AG04450 (cell line): ENCODE results near the gene RSU1. TPM values are rescaled to one million over a fixed set of nuclear protein-coding genes. Genes with fewer than 3 reads are reported as not detected.

Source experiments
- CTCF ChIA-PET: fragments of 300-600, 350-600 bp; formaldehyde crosslinking; extraction: SDS; loops from one replicate; lab custom pipeline; 2022; ENCODE audit warnings: antibody characterized with exemption, inconsistent platforms; lab: Charles Lee
- POLR2A ChIA-PET: fragments of 350-600 bp; formaldehyde crosslinking; extraction: SDS; loops from one replicate; lab custom pipeline; 2021; ENCODE audit warnings: antibody characterized with exemption, inconsistent platforms; lab: Yijun Ruan, JAX
- DNase-seq: peaks from one replicate; pipeline ENCODE4 v3.0.0-alpha.2; 2011; ENCODE audit warnings: low read depth, low spot score
- H3K27ac ChIP-seq: one replicate; pipeline ENCODE4 v1.5.1; 2012; ENCODE audit warnings: low read depth, low read length, control low read depth
- H3K27me3 ChIP-seq: one replicate; pipeline ENCODE4 v1.6.0; 2012; ENCODE audit warnings: low read length; ENCODE audit not compliant: control insufficient read depth, insufficient read depth
- H3K4me3 ChIP-seq: 2 replicates; pipeline ENCODE4 v1.5.1; 2011; ENCODE audit warnings: mild to moderate bottlenecking, low read depth, low read length, control low read depth
- H3K9me3 ChIP-seq: 2 replicates; pipeline ENCODE4 v1.5.1; 2012; ENCODE audit warnings: low read length; ENCODE audit not compliant: control insufficient read depth, insufficient read depth
- polyA plus RNA-seq: library from polyadenylated mRNA; depleted of rRNA; stranded (reverse); fragments of >200 nt; gene quantifications from 2 replicates; pipeline ENCODE4 v1.2.3, GENCODE V29; 2011
- TF ChIP-seq, protein P1 (sequence below): IDR thresholded peaks from 2 replicates; pipeline ENCODE4 v1.5.1; 2011; ENCODE audit warnings: low read depth, low read length, control low read depth, inconsistent platforms

RSU1 gene
- polyA plus RNA-seq, 1 experiment, result 229 TPM

DNA sequence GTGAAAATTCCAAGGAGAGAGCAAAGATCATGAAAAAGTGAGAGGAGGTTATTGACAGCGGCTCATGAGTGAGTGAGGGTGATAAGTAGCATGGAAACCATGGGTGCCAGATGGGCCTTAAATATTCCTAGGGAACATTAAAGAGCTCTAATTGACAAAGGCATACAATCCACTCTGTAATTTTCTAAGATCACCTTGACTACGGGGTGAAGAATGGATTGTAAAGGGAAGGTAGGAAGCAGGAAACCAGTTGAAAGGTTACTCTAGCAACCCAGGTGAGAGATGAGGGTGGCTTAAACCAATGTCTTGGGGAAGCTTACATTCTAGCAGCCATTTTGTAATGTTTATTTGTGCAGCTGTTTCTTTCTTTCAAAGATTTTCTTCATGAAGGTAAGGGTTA, 75.7 kb downstream of the RSU1 start:
- Histone ChIP-seq H3K9me3 (no peaks in the 10 kb centered on the region; the same call in 1 of the 2 replicates), H3K4me3 (no peak overlapping the region), H3K27ac (no peak overlapping the region), H3K27me3 (no peaks in the 10 kb centered on the region)
- DNase-seq, result no peak
- POLR2A ChIA-PET, result no interaction called here
- CTCF ChIA-PET, result no interaction called here
- TF ChIP-seq, protein P1, sequence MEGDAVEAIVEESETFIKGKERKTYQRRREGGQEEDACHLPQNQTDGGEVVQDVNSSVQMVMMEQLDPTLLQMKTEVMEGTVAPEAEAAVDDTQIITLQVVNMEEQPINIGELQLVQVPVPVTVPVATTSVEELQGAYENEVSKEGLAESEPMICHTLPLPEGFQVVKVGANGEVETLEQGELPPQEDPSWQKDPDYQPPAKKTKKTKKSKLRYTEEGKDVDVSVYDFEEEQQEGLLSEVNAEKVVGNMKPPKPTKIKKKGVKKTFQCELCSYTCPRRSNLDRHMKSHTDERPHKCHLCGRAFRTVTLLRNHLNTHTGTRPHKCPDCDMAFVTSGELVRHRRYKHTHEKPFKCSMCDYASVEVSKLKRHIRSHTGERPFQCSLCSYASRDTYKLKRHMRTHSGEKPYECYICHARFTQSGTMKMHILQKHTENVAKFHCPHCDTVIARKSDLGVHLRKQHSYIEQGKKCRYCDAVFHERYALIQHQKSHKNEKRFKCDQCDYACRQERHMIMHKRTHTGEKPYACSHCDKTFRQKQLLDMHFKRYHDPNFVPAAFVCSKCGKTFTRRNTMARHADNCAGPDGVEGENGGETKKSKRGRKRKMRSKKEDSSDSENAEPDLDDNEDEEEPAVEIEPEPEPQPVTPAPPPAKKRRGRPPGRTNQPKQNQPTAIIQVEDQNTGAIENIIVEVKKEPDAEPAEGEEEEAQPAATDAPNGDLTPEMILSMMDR, result no peak

DNA sequence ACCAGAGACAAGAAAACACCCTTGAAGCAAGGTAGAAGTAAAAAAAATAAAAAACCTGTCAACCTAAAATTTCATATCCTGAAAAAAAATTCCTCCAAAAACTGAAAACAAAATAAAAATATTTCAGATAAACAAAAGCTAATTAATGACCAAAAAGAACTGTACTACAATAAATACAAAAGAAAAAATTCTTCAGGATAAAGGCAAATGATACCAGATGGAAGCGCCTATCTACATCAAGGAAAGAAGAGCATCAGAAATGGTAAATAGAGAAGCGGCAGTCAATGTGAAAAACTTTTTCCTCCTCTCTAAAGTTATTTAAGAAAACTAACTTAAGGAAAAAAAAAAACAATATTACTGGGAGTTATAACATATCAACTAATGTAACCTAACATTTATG, 79.8 kb downstream of the RSU1 start:
- Histone ChIP-seq H3K27ac (no peak overlapping the region), H3K4me3 (no peak overlapping the region), H3K27me3 (no peaks in the 10 kb centered on the region), H3K9me3 (no peaks in the 10 kb centered on the region; the same call in 1 of the 2 replicates)
- TF ChIP-seq, protein P1, result no peak
- ChIA-PET CTCF (no interaction called here), POLR2A (no interaction called here)
- no peak for DNase-seq

DNA sequence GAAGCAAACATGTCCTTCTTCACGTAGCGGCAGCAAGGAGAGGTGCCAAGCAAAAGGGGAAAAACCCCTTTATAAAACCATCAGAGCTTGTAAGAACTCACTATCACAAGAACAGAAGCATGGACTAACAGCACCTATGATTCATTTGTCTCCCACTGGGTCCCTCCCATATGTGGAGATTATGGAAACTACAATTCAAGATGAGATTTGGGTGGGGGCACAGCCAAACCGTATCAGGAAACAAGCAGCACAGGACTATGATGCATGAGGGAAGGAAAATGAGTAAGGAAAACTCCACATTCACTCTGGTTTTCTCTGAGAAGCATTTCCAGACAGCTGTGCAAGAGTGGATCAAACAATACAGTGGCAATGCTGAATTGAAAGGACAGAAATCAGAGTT, 81.6 kb downstream of the RSU1 start:
- POLR2A ChIA-PET, result no interaction called here
- CTCF ChIA-PET, result no interaction called here
- Histone ChIP-seq H3K27ac (no peak overlapping the region), H3K4me3 (no peak overlapping the region), H3K27me3 (no peaks in the 10 kb centered on the region), H3K9me3 (no peaks in the 10 kb centered on the region; the same call in 1 of the 2 replicates)
- DNase-seq, result no peak
- TF ChIP-seq, protein P1, result no peak

DNA sequence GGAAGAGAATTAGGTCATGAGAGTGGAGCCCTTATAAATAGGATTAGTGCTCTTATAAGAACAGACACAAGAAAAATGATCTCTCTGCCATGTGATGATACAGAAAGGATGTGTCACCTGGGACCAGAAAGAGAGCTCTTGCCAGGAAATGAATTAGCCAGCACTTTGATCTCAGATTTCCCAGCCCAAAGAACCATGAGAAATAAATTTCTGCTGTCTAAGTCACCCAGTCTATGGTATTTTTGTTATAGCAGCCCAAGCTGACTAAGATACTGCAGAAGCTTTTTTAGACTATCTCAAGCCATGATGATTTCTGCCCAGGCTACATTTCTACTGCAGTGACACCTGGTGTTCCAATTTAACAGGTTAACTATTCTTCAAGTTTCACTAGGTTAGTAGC, 84.8 kb downstream of the RSU1 start:
- ChIA-PET POLR2A (no interaction called here), CTCF (no interaction called here)
- Histone ChIP-seq H3K27ac (no peak overlapping the region), H3K9me3 (no peaks in the 10 kb centered on the region), H3K27me3 (no peaks in the 10 kb centered on the region), H3K4me3 (no peak overlapping the region)
- TF ChIP-seq, protein P1, result no peak
- no peak for DNase-seq

DNA sequence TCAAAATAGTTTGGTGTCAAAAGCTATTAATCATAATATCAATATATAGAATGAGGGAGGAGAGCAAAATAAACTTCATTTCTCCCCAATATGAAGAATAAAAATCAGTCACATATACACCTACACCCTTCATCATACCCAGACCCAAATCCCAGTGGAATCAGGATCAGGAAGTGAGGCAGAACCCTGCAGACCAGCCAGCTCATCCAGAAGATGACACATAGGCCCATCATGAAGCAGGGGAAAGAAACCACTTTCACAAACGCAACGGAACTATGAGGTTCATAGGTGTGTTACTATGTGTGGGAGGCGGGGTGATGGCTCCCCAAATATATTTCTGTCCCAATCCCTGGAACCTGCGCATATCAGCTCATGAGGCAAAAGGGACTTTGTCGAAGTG, 89.0 kb downstream of the RSU1 start:
- Histone ChIP-seq H3K4me3 (no peak overlapping the region), H3K27ac (no peak overlapping the region), H3K27me3 (no peaks in the 10 kb centered on the region), H3K9me3 (no peaks in the 10 kb centered on the region)
- ChIA-PET POLR2A (no interaction called here), CTCF (no interaction called here)
- TF ChIP-seq, protein P1, result no peak
- DNase-seq, result no peak
